Measurements from ENCODE around the gene TAX1BP1. TPM values are rescaled to one million over a fixed set of nuclear protein-coding genes. Genes with fewer than 3 reads are reported as not detected.

The TAX1BP1 gene
- total and polyA plus RNA-seq, 2 experiments from 2014 or later: 56.5 to 87.9 TPM

- TF ChIP-seq ZNF462 (CRISPR knock-in tag; IDR thresholded peaks at IDR 0.05): no peak
- no peak for TF ChIP-seq STAT1 (IDR thresholded peaks at IDR 0.05; ENCODE audit: unreplicated experiment)
- no peak for TF ChIP-seq CREB1 (CRISPR knock-in tag; IDR thresholded peaks at IDR 0.05; ENCODE audit: low read depth)
- no peak for TF ChIP-seq NANOG (IDR thresholded peaks at IDR 0.05; ENCODE audit: borderline replicate concordance)
- no peak for TF ChIP-seq EZH2 (IDR thresholded peaks at IDR 0.05; ENCODE audit: low read depth, unreplicated experiment)
Measured at GRCh38 chr7:27703181-27703580, 36.8 kb upstream of the TAX1BP1 start (continued).

DNA sequence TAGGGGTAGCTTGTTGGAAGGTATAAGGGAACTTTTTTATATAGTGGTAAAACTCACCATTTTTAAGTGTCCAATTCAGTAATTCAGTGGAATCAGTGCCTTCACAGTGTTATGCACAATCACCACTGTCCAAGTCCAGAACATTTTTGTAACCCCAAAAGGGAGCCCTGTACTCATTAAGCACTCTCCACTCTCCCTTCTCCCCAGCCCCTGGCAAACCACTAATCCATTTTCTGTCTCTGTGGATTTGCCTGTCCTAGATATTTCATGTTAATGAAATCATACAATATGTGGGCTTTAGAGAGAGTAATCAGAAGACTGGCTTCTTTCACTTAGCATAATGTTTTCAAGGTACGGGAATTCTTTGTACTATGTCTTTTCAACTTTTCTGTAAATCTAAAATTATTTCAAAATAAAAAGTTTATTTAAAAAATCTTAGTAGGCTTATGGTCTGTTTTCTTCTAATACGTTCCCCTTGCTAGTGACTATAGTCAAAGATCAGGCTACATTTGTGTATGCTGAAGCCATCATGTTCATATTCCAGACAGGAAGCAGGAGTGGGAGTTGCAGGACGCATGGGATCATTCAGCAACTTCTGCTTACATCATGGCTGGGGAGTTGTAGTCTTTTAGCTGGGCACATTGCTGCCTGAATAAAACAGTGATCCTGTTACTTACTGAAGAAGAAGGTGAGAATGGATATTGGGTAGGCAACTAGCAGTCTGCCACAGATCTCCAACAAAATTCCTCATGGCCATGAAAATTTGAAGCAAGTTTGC is 35.4 kb upstream of the TAX1BP1 start:
- Mint-ChIP-seq H3K27ac (no peak overlapping the region), H3K9me3 (no peaks in the 10 kb centered on the region), H3K4me1 (no peaks in the 10 kb centered on the region), H3K27me3 (ENCODE audit: insufficient read depth, low read depth, poor library complexity) (no peaks in the 10 kb centered on the region), H3K4me3 (no peak overlapping the region), H3K36me3 (ENCODE audit: low read depth) (no peaks in the 10 kb centered on the region)
- no peak overlapping the region for H3K27ac ChIP-seq (ENCODE audit: low read depth)
- no peak for DNase-seq (ENCODE audit: low spot score)
- H3F3A ChIP-seq (replicated peaks; ENCODE audit: low read depth): no peaks in the 10 kb centered on the region
- no peak overlapping the region for H3K4me2 ChIP-seq
- no peak for ATAC-seq
- no peak for TF ChIP-seq POLR2AphosphoS5 (IDR thresholded peaks at IDR 0.05; ENCODE audit: low read depth)
- no peak overlapping the region for H2AFZ ChIP-seq
- H3K4me1 ChIP-seq (ENCODE audit: insufficient read depth): no peaks in the 10 kb centered on the region
- H4K20me1 ChIP-seq (replicated peaks; ENCODE audit: insufficient read depth): no peaks in the 10 kb centered on the region; the same call in 1 of the 2 replicates
- H3K9me2 ChIP-seq (ENCODE audit: insufficient read depth): no peaks in the 10 kb centered on the region
- no peak overlapping the region for H3K4me3 ChIP-seq
- H3K79me2 ChIP-seq (replicated peaks; ENCODE audit: insufficient read depth): no peaks in the 10 kb centered on the region
- H3K27me3 ChIP-seq (ENCODE audit: insufficient read depth): no peaks in the 10 kb centered on the region
- no peaks in the 10 kb centered on the region for H3K36me3 ChIP-seq (ENCODE audit: insufficient read depth)
